ENCODE measurements around the gene GAPDH. TPM values are rescaled to one million over a fixed set of nuclear protein-coding genes. Genes with fewer than 3 reads are reported as not detected.
"Not testable (repeated sequence)": the region's sequence is repeated elsewhere in the genome, so short reads cannot be mapped to it uniquely, and the experiment has no call there.

The GAPDH gene
- total RNA-seq, 1 experiment from 2014 or later = 12,621 TPM

DNA sequence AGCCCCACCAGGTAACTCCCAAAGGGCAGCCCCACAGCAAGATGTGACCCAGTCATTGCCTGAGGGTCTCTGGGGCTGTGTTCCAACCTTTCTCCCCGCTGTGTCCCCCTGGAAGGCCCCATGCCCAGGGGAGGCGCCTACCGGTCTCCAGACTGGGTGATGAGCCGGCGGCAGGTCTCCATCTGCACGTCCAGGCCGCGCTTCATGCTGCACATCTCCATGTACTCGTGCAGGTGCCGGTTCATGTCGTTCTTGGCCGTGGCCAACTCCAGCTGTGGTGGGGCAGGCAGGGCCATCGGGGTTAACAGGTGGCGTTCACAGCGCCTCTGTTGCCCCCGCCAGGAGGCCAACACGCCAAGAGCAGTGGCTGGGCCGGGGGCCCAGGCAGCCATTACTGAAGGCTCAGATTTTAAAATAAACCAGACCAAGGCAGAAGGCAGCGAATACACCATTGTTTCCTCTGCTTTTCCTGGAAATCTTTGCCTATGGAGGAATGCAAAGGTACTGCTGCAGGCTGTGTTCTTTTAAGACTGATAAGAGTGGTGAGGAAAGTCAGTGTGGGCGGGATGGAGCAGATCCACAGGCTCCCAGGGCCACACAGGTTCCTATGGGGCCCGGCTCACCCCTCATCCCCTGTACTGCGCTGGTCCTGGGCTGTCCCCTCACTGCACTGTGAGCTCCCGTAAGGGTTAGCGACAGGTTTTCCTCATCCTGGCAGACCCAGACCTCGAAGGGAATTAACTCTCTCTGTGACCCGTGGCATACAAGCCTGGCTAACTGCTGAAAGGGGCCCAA, 7.3 kb downstream of the GAPDH start:
- DNase-seq (ENCODE audit: low read depth) = no peak

DNA sequence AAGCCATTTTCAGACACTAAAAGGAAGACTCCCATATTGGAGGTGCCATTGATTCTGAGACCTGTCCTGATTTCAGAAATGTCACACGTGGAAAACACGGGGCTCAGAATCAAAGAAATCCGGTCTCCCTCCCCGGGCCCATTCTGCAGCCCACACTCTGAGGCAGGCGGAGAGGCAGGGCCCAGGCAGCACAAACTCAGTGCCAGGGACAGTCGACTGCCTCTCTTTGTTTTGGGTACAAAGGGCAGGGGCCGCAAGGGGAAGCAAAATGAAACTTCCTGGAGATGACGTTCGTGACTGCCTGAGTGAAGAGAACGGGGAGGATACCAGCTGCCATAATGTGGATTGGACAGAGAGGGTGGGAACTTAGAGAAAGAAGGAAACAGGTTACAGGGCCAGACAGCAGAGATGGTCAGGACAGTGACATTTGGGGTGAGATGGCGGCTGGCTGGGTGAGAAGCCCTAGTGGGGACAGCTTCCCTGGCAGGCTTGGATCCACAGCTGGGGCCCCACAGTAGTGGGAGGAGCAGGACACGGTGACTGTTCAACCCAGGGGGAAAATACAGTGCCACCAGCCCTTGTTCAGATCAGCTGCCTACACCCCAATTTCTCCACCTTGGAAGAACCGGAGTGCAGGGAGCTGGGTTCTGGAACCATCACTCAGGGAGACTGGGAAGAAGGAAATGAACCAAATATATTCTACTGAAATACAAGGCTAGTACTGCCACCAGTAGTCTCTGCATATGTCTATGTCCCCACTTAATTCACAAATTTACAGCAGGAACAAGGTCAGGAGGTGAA, 8.1 kb downstream of the GAPDH start:
- no peak for DNase-seq (ENCODE audit: low read depth)

DNA sequence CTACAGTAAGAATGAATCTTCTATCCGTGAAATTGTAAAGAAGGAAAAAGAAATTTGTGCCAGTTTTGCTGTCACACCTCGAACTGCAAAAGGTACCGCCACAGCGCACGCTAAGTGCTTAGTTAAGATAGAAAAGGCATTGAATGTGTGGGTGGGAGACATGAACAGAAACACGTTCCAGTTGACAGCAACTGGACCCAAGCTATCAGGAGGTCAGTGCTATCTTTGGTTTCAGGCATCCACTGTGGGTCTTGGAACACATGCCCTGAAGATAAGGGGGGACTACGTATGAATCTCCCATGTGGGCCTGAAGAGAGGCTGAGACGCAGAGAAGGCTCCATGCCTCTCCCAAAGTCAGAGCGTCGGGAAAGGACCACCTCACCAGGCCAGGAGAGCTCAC, 11.7 kb downstream of the GAPDH start:
- no peak for DNase-seq (ENCODE audit: low read depth)

DNA sequence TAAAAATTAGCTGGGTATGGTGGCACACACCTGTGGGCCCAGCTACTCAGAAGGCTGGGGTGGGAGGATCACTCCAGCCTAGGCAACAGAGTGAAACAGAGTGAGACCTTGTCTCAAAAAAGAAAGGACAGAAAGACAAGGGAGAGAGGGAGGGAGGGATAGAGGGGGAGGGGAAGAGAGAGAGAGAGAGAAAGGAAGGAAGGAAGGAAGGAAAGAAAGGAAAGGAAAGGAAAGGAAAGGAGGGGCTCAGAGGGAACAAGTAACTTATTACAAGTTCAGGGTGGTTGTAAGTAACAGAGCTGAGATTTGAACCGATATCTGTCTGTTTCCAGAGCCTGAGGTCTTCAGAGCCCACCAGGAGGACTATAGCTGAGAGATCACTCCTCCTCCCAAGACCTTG, 13.2 kb downstream of the GAPDH start:
- no peak for DNase-seq (ENCODE audit: low read depth)

- peak; percentile 86 for DNase-seq (ENCODE audit: low read depth)
These were observed 13.7 kb downstream of the GAPDH start for GRCh38 chr12:6547987-6548386.

GRCh38 chr12:6548556-6548955, 14.2 kb downstream of the GAPDH start:
- no peak for DNase-seq (ENCODE audit: low read depth)

- peak; percentile 90 for DNase-seq (ENCODE audit: low read depth)
These were observed 14.8 kb downstream of the GAPDH start for GRCh38 chr12:6548966-6549683.

- DNase-seq (ENCODE audit: low read depth) = no peak
These were observed 15.4 kb downstream of the GAPDH start for GRCh38 chr12:6549684-6550151.

- DNase-seq (ENCODE audit: low read depth) = no peak
These were observed 16.2 kb downstream of the GAPDH start for GRCh38 chr12:6550294-6551062.

- DNase-seq (ENCODE audit: low read depth) = no peak
These were observed 16.7 kb downstream of the GAPDH start for GRCh38 chr12:6551063-6551461.

DNA sequence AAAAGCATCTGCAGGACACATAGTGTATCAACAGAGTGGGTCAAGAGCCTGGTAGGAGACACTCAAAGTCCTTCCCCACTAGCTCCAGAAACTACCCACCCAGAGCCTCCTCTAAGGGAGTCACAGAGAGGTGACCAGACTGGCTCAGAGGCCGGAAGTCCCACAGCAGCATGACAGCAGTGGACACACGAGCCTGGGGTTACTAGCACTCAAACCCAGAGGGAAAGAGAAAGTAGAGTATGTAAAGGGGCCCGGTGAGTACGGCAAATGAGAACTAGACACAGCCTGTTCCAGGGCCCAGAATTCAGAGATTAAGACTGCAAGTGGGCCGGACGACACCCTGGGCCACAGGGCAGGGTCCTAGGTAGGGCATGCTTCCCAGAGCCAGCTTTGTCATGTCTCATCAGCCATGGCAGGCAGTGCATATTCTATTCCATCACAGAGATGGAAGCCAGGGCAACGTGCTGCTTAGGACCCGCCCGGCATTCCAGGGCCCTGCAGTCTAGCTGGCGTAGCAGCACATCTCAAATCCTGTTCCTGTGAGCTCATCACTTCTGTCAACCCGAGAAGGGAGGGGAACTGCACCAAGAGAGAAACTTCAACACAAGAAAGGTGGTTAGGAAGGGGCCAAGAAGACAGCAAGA, 17.3 kb downstream of the GAPDH start:
- no peak for DNase-seq (ENCODE audit: low read depth)

GRCh38 chr12:6552140-6552551, 17.8 kb downstream of the GAPDH start:
- peak; percentile 56 for DNase-seq (ENCODE audit: low read depth)

GRCh38 chr12:6553051-6553868, 18.9 kb downstream of the GAPDH start:
- DNase-seq (ENCODE audit: low read depth) = peak; percentile 92

DNA sequence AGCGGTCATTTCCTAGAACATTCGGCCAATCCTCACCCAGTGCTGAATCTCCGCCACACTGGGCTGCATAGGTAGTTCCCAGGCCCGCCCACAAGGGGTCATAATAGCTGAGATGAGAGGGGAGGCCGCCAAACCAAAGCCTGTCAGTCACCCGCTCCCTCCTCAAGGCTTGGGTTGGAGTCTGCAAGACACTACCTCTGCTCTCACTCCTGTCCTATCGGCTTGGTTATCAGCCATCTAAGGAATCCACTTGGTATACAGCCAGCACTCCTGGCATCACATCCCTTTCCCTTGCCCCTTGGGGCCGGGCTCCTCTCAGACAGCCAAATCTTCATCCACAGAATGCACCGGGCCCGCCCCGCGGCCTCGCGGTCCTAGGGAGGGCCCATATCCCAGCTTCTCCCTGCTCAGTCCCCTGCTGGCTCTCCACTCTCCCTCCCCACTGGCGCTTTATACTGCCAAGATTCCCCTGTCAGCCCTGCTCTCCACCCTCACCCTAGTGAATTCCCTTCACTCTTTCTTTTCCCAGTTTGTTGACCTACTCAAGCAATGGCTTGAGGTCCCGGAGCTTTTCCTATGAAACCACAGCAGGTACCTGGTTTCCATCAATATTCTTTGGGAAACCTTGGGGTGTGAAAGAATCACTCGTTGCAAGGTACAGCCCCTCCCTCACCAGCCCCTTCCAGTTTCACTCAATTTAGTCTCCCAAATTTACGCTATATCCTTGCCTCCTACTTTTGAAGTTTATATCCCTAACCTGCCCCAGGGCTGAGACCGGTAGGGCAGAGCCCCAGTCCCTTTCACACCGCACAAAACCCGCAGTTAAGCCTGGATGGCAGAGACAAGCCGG, 20.1 kb downstream of the GAPDH start:
- DNase-seq (ENCODE audit: low read depth) = peak; percentile 83

- DNase-seq (ENCODE audit: low read depth) = no peak
These were observed 20.8 kb downstream of the GAPDH start for GRCh38 chr12:6555018-6555691.

DNA sequence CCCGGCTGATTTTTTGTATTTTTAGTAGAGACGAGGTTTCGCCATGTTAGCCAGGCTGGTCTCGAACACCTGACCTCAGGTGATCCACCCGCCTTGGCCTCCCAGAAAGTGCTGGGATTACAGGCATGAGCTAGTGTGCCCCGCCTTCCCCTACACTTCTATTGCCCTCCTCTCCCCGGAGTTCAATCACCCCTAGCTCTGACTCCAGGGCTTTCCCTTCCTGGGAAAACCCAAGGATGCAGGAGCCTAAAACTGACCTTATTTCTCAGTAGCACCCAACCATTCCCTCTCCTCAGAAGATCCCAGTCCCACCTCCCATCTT, 22.1 kb downstream of the GAPDH start:
- DNase-seq (ENCODE audit: low read depth) = not testable (repeated sequence)

- DNase-seq (ENCODE audit: low read depth) = no peak
These were observed 22.5 kb downstream of the GAPDH start for GRCh38 chr12:6556857-6557256.
